HG03469 (cell line): ENCODE data around the gene FAM227B.
"Not testable (repeated sequence)": the region's sequence is repeated elsewhere in the genome, so short reads cannot be mapped to it uniquely, and the experiment has no call there.

Experiments used
- ATAC-seq: cut with Tn5 transposase; IDR thresholded peaks from one replicate; pipeline ENCODE4 v1.9.1; 2021; ENCODE audit warnings: mild to moderate bottlenecking, moderate library complexity, moderate number of reproducible peaks; ENCODE audit not compliant: unreplicated experiment

Gene FAM227B

DNA sequence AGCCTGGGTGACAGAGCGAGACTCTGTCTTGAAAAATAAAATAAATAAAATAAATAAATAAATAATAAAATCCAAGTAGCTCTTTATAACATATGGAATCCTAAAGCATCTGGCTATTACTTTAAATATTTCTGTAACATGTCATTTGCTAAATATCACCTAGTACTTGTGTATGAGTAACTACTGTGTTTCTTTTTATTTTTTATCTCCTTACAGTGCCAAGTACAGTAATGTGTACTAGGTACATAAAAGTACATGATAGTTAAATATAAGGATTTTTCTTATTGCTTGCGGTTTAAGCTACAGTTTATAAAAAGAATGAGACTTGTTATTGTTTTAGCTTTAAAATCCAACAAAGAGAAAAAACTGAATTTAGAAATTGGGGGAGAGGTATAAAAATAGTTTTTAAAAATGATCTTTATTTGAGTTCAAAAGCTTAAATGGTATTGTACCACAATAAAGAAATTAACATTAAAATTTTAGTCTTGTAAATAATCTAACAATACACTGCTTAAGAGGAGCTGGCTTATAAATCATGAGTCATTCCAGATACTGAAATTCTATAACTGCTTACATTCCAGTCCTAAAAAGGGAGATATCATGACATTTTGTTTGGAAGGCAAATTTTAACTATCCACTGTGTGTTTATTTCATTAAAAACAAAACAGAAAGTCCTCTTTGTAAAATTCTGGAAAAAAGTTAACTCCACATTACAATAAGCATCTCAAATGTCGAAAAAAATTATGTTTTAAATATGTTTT is 124.4 kb downstream of the FAM227B start:
- no peak for ATAC-seq

DNA sequence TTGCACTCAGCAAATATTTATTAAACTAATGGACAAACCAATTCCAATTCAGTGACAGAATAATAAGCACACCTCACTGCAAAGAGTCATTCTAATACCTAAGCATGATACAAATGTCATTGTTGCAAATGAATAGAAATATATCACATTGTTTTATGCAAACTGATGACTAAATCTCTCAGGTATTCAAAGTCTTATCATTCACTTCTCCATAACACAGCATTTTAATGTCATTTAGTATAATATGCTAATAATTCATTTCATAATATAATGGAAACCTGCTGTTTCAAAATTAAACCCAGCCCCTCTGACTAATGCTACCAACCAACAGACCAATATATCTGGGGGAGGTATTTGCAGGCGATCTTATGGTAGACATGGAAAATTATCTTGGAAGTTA is 125.8 kb downstream of the FAM227B start:
- no peak for ATAC-seq

DNA sequence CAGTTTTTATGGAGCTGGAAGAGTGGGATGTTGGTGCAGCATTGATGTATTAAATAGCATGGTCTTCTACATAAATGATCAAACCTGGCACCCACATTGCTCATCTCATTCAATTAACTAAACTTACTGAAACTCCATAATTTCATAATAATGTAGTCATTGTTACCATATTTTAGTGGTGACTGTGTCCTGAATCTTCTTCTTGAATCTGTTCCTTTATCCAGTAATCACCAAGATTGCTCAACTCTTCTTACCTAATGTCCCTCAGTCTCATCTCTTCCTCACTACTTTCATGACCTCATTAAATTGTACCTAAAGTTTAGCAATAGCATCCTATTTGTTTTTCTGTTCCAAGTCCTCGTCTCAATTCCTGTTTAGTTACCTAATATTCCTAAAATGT is 127.8 kb downstream of the FAM227B start:
- no peak for ATAC-seq

DNA sequence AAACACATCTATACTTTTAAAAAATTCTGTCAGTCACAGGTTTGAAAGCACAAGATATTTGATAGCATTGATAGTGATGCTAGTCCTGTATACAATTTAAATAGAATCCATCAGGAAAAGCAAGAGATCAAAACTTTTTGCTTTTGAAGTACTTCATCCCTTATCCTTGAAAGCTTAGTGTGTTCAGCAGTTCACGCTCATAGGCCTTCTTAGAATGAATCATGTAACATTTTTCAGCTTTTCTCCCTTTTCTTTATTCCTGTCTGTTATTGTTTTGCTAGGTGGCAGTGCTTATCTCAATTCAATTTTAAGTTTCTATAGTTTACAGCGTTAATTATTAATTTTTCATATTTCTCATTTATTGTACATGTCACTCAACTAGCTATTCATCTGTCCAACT is 128.5 kb downstream of the FAM227B start:
- ATAC-seq: no peak

DNA sequence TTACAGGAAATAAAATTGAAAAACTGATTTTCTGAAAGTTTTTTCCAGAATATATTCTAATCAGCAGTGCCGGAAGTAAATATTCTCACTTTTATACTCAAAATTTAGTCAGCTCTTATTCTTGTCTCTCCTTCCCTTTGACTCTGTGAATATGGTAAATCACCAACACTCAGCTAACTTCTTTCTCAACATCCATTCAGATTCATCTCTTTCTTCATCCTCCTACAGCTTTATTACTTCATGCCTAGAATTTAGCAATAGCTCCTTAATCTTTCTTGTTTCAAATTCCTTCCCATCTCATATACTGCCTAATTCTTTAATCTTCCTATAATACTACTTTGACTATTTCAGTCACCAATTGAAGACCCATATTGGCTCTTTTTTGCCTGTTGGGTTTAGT is 129.7 kb downstream of the FAM227B start:
- no peak for ATAC-seq

DNA sequence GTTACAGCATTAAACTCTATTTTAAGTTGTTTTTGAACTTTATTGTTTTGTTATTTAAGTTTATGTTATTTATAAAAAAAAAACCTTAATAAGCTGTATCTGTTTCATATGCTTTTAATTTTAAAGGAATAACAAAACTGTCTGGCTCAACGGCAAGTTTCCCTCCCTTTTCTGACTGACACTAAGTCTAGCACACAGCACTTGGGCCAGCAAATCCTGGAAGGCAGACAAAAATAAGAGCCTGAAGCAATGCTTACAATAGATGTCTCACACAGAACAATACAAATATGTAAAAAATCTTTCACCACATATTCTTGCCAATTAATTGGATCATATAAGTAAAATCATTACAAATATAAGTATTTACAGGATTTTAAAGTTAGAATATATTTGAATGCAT is 135.2 kb downstream of the FAM227B start:
- ATAC-seq: not testable (repeated sequence)

DNA sequence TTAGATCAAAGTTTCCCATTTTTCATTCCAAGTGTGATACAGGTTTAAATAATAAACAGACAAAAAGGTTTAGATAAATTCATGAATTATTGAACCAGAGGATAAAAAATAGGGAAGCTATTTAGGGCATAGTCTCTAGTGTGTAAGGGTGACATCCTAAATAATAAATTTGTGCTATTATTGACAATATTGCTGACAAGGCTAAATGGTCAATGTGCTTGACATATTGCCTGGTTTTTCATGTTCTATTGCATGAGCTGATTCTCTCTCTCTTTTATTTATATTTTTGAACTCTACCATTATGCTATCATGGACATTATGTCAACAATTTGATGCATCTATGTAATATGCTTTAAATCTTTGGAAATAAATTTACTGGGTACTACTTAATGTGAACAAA is 141.6 kb downstream of the FAM227B start:
- not testable (repeated sequence) for ATAC-seq

DNA sequence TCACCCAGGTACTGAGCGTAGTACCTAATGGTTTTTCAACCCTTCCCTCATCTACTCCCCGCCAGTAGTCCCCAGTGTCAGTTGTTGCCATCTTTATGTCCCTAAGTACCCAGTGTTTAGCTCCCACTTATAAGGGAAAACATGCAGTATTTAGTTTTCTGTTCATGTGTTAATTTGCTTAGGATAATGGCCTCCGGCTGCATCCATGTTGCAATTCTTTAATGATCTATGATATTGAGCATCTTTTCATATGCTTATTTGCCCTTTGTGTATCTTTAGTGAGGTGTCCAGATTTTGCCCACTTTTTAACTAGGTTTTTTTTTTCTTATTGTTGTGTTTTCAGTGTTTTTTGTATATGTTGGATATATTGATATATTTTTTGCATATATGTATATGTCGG is 142.6 kb downstream of the FAM227B start:
- not testable (repeated sequence) for ATAC-seq

DNA sequence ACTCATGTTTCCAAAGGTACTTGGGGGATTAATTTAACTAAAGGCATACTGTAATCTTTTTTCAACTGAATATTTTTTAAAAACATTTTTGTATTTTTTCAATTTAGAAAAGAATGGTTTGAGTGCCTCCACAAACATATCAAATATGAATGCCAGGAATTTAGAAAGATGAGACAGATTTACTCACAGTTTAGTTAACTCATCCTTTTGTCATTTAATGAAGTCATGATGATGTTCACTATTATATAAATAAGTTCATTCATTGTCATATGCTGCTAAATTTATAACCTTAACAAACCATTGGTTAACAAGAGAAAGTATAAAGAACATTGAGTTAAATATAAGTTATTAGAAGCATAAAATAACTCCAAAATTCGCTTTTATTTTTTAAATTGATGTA is 147.6 kb downstream of the FAM227B start:
- no peak for ATAC-seq

DNA sequence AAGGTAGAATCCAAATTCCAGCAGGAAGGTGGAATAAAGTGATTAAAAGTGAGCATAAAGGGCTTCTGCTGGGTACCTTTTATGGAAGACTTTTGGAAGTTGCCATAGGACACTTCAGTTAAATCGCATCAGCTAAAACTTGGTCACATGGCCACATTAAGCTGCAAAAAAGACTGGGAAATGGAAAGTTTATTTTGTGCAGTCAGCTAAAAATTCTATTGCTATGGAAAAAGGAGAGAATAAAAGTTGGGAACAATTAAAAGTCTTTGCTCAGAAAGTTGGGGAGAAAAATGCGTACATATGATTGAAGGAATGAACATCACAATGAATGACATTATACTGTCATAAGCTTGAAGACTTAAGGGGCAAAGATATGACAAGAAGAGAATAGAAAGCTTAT is 148.3 kb downstream of the FAM227B start:
- no peak for ATAC-seq

DNA sequence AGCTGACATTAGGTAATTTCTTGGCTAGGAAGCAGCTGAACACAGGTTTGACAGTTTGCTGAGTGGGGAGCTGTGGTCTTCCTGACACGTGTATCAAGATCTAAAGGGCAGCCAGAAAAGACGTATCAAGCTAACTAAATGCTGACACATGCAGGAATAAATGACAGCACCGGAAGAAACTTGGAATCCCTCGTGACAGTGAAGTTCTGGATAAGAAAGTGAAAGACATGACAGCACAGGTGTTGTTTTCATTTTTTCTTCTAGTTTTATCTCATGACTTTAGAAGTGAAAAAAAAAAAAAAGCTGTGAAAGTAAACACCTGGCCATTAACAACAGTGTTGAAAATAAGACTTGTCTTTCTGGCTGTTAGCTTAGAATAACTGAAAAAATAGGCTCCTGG is 148.9 kb downstream of the FAM227B start:
- peak; percentile 55 for ATAC-seq

DNA sequence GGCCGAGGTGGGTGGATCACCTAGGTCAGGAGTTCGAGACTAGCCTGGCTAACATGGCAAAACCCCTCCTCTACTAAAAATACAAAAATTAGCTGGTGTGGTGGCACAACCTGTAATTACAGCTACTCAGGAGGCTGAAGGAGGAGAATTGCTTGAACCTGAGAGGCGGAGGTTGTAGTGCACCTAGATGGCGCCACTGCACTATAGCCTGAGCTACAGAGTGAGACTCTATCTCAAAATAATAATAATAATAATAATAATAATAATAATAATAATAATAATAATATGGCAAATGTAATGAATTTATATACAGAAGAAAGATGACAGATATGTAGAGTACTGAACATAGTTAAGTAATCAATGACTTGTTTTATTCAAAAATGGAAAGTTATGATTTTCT is 149.4 kb downstream of the FAM227B start:
- not testable (repeated sequence) for ATAC-seq

DNA sequence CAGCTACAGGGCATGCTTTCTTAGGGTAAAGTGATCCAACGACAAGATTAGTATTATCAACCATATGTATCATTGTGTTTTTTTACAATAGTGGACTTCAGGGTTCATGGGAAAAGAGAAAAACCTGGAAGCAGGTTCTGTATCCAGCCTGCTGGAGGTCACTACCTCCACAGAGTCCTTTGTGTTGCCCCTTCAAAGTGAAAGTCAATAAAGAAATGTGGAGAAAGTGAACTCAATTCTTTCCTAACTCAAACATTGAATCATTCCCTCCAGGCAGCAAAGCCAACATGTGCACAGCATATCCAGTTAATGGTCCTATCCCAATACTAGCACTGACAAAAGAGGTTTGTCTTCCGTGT is 152.2 kb downstream of the FAM227B start:
- no peak for ATAC-seq

DNA sequence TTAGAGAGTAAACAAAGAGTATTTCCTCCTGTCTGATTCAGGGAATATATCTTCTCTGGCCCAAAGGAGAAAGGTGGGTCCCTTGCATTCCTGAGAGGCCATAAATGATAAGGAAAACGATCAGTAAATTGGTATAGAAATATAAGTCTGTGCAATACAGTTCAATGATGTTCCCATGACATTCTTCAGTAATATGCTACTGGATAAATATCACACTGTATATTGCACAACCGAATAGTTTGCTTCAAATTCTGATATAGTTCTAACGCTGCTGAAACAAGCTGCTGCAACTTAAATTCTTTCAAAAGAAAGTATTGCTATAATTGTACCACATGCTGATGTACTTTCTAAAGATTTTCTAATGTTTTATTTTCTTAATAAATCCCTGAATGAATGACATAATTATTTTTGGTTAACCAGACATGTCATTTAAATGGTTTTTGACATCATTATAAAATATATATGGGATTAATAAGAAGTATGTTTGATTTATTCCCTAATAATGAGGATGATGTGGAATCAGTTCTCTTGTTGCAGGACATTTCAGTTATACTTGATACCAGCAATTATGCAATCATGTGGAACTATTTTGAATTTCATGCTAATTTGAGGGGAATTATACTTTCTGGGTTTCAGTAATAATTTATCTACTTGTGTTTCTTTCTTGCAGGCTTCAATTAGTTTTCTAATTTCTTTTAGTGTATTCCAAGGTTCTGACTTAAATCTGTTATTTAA is 152.7 kb downstream of the FAM227B start:
- ATAC-seq: no peak

DNA sequence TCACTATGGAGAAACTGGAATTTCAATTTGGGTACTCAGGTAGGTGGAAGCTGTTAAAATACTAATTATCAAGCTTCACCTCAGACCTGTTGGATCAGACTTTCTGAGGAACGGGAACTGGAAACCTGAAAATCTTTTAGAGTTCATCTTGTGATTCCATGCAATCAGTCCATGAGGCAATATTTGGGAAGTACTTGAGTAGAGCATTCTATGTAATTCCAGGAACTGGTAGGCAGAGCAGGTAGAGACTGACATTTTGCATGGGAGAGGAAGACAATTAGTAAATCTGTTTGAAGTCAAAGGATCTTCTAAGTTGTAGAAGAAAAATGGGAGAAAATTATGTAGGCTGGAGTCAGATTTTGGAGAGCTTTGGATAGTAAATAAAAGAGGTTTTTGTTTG is 154.5 kb downstream of the FAM227B start:
- no peak for ATAC-seq

DNA sequence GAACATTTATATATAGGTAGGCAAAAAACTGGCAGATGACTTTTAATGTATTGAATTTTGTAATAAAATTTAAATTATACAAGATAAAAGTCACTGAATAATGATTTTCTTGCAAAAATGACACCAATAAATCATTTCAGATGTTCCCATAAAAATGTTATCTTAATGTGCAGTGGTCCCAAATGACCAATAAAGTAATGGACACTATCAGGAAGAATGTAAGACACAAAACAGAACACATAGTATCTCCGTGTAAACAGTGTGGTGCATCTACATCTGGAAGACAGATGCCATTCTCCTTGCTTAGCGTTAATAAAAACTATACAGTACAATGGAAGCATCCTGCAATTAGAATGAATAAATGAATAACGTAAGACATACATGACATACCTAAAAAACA is 156.1 kb downstream of the FAM227B start:
- ATAC-seq: no peak

DNA sequence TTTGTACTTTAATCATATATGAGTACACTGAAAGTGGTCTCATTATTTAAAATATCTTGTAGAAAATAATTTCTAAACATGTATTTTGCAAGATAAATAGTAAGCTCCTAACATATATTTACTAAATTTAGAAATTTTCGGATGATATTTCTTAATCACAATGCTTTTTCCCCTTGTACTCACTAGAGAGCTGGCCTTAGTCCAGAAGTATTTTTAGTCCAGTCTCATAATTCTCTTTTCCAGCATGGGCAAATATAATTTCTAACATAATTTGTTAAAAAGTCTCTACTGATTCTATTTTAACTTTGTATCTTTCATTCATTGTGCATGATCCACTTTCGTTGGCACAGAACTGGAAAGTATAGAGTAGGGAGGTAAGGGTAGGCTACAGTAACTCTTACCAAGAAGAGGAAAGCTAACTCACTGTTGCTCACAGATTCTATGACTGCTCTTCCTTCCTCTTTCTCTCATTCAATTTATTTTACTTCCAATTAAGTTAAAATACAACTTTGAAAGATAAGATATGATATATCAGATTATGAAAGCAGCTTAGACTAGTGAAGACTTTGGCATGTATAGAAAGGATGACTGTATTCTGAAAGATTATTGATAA is 158.3 kb downstream of the FAM227B start:
- ATAC-seq: no peak

DNA sequence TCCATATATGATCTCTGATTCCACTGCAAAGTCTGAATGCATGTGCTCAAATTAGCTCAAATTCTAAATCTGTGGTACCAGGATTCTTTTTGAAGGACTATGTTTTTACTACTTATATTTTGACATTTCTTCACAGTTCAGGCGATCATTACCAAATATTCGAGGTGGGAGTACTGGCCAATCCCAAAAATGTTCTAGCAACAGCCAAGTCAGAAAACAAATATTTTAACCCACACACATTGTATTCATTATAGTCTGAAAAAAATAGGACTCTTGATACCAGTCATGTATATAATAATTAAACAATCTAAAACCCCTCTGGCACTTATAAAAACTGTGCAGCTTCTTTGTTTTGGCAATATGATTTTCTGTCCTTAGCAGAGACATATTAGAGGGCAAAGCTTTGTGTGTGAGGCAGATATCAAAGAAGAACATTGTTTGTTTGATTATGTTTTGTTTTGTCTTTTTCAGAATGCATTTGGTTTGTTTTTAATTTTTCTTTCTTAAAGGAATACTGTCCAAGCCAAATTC is 160.1 kb downstream of the FAM227B start:
- ATAC-seq: no peak

DNA sequence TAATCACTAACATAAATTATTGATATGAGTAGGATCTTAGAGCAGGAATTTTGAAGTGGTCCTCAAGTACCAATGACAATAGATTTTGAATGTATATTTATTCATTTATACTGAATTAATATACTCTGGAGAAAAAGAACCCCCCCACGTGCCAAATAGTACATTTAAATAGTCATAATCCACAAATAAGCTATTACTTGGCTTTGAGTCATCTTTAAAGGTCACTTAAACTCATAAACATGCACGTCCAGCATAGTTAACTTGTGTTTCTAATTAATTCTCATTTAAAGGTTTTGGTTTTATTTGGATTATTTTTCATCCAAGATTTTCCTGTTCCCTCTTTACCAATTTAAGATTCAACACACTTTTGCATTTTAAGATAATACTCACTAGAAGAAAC is 162.5 kb downstream of the FAM227B start:
- ATAC-seq: no peak

DNA sequence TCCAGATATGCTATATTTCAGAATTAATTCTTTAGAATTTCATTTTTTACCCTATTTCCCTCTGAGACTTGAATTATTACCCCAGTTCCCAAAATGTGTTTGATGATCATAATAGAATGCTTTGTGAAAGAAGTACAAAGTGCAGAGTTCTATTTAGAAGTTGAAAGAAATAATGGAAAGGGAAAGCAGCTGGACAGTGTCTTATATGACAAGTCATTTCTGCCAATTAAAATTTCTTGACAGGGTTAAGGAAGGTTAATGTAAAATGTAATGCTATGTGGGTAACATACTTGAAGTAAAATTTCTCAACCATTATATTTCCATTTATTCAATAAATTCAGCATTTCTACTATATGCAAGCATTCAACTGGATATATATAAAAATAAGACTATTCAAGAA is 164.5 kb downstream of the FAM227B start:
- ATAC-seq: no peak

DNA sequence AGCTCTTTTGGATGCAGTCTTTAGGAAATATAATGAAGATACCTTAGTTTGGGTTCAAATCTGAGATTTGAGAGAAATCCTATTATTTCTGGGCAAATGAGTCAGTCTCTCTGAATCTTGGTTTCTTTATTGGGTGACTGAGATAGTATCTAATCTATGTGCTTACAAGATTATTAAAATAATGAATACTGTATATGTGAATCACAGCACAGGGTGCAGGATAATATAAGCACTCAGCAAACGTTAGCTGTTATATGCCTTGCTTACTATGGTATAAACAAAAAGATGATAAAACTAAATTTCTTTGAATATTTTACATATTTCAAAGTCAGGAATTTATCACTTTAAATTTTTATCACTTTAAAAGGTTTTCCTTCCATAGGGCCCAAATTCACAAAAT is 168.0 kb downstream of the FAM227B start:
- no peak for ATAC-seq

DNA sequence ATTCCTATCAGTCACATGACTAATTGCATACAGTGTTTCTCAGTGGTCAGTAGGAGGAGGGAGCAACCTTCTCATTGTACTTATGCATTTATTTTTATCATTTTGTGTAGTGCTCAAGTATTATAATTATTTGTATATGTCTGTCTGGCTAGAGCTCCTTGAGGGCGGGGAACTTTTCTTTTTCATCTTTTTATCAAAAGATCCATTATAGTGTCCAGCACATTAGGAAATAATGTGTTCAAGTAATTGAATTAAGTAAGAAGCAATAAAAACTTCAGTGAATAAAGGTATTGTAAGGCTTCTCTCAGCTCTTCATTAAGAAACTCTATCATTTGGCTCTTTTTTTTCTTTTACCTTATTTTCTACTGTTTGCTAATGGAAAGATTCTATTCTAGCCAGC is 178.8 kb downstream of the FAM227B start:
- no peak for ATAC-seq
